ENCODE data around the gene GUCY1A2.
"Not testable (repeated sequence)": the region's sequence is repeated elsewhere in the genome, so short reads cannot be mapped to it uniquely, and the experiment has no call there.

Gene GUCY1A2, protein sequence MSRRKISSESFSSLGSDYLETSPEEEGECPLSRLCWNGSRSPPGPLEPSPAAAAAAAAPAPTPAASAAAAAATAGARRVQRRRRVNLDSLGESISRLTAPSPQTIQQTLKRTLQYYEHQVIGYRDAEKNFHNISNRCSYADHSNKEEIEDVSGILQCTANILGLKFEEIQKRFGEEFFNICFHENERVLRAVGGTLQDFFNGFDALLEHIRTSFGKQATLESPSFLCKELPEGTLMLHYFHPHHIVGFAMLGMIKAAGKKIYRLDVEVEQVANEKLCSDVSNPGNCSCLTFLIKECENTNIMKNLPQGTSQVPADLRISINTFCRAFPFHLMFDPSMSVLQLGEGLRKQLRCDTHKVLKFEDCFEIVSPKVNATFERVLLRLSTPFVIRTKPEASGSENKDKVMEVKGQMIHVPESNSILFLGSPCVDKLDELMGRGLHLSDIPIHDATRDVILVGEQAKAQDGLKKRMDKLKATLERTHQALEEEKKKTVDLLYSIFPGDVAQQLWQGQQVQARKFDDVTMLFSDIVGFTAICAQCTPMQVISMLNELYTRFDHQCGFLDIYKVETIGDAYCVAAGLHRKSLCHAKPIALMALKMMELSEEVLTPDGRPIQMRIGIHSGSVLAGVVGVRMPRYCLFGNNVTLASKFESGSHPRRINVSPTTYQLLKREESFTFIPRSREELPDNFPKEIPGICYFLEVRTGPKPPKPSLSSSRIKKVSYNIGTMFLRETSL

DNA sequence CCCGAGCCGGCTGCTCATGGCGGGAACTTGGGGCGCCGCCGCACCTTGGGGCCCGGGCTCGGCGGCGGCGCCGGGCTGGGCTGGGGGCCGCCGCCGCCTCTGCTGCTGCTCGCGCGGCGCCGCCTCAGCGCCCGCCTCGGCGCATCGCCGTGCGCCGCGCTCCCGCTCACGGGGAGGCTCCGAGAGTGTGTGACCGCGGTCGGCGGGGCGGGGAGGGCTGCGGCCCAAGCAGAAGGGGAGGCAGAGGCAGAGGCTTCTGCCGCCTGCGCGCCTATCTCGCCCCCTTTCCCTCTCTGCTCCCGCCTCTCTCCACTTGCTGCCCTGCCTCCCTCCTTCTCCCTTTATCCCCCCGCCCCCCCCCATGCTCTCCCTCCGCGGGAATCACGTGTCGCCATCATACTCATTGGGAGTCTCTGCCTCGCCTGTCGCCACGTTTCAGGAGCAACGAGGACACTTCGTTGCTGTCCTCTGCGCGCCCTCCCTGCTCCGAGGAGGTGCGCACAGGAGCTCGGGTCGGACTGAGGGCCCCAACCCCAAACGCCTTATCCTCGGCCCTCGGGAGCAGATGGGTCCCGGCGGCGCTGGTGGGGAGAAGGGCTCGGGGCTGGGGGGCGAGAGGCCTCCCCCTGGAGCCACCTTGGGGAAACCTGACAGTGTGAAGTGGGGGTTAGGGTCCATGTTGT is at the start of gene GUCY1A2:
Gene GUCY1A2, minus strand, starts transcription at position 258 of the 683 bp plus-strand sequence. CDS start 421 bp downstream, outside the sequence.
- no peak for DNase-seq (ENCODE audit: extremely low read depth in 1 of 2, low read depth in 1 of 2)

DNA sequence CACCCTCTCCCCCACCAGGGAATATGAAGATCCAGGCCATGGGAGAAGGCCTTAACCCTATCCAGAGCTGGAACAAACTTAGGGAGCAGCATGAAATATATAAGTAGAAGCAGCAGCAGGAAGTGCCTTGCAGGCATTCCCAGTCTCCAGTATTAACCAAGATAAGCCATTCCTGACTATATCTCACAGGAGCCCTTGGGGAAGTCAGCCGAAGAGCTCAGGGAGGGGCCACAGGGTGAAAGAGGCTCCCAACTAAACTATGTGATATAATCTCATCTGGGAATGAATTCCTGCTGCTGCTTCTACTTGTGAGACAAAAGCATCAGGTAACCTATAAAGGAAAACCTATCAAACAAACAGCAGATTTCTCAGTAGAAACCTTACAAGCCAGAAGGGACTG is 36.1 kb upstream of the GUCY1A2 start:
- no peak for DNase-seq (ENCODE audit: extremely low read depth in 1 of 2, low read depth in 1 of 2)

DNA sequence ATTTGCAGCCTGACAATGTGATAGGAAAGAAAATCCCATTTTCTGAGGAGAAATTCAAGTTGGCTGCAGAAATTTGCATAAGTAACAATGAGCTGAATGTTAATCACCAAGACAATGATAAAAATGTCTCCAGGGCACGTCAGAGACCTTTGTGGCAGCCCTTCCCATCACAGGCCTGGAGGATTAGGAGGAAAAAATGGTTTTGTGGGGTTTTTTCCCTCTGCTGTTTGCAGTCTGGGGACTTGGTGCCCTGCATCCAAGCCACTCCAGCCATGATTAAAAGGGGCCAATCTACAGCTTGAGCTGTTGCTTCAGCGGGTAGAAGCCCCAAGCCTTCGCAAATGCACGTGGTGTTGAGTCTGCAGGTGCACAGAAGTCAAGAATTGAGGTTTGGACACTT is 33.1 kb upstream of the GUCY1A2 start:
- DNase-seq (ENCODE audit: extremely low read depth in 1 of 2, low read depth in 1 of 2): not testable (repeated sequence)

DNA sequence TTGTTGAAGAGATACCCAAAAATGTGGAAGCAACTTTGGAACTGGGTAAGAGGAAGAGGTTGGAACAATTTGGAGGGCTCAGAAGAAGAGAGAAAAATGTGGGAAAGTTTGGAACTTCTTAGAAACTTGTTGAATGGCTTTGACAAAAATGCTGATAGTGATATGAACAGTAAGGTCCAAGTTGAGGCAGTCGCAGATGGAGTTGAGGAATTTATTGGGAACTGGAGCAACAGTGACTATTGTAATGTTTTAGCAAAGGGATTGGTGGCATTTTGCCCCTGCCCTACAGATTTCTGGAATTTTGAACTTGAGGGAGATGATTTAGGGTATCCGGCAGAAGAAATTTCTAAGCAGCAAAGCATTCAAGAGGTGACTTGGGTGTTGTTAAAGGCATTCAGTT is 32.6 kb upstream of the GUCY1A2 start:
- not testable (repeated sequence) for DNase-seq (ENCODE audit: extremely low read depth in 1 of 2, low read depth in 1 of 2)

DNA sequence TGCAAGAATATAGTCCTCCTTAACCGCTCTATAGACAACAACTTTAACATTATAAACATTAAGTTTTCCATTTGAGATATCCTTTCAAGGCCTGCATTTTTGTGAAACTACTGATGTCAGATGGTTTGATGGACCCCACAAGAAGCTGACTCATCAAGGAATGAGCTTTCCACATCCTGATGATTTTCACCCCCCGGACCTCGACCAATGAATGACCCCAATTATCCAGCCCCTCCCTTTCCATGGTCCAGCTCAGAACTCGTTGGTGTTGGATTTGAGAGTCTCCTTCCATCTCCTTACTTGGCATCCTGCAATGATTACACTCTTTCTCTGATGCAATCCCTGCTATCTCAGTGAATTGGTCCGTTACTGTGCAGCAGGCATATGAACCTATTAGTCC is 31.8 kb upstream of the GUCY1A2 start:
- no peak for DNase-seq (ENCODE audit: extremely low read depth in 1 of 2, low read depth in 1 of 2)

DNA sequence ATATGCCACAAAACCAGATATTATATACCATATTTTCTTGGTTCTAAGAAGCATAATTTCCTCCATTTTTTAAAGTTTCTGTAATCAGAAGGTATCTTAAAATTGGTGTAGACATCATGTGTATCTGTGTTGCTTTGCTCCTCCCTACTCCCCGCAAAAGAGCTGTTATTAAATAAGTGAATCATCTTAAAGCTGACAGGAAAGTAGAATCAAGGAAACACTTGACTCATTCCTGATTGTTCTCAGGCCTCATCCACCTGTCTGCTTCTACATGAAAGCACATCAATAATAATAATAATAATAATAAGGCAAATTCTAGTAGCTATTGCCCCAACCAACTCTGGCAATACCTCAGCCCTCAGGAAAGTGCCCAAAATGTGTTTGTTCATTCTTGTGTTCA is 26.2 kb upstream of the GUCY1A2 start:
- no peak for DNase-seq (ENCODE audit: extremely low read depth in 1 of 2, low read depth in 1 of 2)

DNA sequence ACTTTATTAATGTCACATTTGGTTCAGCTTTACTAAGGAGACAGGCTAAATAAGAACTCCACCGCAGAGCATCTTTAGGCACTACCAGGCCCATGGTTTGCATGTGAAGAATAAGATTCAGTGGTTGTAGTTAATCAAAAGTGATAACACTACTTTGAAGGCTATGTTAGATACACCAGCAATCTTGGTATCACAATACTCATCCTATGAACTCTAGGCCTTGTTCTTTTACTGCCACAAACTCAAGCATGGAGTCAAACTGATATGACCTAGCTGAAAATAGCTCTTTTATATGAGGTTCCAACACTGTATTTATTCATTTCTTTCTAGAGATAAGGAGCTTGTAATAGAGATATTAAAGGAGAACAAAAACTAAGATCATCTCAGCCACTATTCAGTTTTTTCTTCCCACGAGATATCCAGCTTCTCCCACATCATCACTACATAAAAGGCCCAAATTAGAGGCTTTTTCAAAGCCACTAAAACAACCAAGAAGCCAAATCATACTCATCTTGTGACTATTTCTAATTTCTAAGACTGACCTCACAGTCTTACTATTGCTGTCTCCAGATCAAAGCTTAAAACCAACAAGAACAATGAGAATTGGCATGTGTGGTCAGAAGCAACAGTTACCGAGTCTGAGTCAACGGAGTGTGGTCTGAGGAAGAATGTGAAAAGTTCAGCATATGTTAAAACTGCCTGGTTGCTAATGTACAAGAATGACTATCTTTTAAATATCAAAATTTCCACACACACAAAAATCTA is 25.1 kb upstream of the GUCY1A2 start:
- no peak for DNase-seq (ENCODE audit: extremely low read depth in 1 of 2, low read depth in 1 of 2)

DNA sequence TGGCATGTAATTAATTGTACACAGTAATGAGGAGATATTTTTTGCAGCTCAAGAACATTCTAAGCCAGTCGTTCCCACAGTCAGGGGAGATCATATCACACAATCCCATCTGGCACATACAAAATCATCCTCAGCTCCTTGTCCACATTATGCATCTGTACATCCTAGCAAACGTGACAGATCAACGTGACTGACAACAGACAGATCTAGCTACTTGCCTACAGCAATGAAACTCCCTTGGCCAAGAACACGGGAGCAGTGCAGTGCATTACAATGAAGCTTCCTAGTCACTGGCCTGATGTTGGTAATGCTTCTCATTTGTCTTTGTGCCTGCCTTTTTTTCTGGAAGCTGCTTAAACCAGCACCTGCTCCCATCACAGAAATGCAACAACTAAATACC is 24.5 kb upstream of the GUCY1A2 start:
- DNase-seq (ENCODE audit: extremely low read depth in 1 of 2, low read depth in 1 of 2): no peak

DNA sequence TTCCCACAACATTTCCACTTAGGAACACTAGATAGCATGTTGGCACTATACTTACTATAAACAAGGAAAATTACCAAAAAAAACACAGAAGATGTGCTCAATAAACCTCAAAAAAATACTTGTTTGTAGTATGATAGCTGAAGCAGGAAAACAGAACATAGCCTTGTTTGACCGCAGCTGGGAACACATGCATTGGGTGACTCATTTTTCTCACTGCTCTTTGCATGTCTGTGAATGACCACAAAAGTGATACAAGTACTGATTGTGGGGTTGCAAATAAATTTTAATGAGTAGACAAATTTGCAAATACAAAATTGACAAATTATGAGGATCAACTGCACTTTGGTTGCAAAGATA is 22.8 kb upstream of the GUCY1A2 start:
- no peak for DNase-seq (ENCODE audit: extremely low read depth in 1 of 2, low read depth in 1 of 2)

DNA sequence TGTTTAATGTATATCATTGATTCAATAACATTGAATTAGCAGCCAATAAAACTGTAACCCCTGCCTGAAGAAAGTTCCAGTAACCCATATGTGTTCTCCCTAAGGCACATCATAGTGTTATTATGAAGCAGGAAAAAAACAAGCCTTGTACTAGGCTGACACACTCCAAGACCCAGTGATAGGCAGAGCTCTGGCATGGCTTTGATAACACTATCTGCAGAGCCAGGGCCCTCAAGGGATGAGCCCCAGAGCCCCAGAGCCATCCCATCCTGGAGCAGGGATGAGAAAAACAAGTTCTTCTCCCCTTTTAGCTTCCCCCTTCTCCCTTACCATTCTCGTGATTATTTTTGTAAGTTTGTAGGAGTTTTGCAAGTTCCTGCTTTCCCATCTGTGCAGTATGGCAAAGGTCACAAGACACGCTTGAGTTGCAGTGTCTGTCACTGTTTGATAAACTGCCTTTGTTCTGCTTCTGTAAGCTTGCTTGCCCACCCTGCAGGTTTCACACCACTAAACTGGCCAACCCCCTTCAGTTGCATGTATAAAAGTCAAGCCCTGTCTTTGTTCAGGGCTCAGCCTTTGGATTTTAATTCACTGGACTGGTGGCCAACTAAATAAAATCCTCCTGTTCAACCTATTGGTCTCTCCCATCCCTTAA is 22.3 kb upstream of the GUCY1A2 start:
- no peak for DNase-seq (ENCODE audit: extremely low read depth in 1 of 2, low read depth in 1 of 2)

DNA sequence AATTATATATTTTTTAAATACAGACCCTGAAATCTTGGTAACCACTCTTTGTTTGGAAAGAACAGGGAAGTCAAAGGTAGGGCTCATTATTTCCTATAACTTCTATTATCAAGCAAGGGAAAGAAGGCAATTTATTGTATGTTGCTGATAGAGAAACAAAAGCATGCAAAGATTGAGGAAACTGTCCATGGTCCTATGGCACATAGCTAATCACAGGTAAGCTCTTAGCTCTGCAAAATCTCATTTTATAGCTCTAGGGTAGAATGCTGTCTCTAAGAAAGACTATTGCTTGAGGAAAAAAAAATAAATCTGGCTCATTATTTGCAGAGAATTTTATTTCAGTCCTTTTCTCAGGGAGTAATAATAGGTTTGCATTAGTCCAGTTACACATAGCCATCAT is 7.4 kb upstream of the GUCY1A2 start:
- no peak for DNase-seq (ENCODE audit: extremely low read depth in 1 of 2, low read depth in 1 of 2)

DNA sequence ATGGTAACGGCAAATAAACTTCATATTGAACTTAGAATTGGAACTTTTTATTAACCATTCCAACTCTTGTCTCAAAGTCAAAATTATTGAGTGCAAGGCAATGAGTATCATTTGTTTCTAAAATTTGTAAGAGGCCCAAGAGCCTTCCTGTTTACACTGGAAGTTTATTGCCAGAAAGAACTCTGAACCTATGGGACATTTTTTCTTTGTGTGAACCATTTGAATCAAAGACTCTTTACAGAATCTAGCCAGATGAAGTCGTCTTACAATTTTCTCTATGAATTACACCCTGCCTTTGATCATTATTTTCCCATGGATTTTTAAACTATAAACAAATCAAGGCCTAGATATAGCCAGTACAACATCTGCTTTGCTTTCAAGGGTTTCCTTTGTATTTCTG is 2.3 kb upstream of the GUCY1A2 start:
- DNase-seq (ENCODE audit: extremely low read depth in 1 of 2, low read depth in 1 of 2): no peak

DNA sequence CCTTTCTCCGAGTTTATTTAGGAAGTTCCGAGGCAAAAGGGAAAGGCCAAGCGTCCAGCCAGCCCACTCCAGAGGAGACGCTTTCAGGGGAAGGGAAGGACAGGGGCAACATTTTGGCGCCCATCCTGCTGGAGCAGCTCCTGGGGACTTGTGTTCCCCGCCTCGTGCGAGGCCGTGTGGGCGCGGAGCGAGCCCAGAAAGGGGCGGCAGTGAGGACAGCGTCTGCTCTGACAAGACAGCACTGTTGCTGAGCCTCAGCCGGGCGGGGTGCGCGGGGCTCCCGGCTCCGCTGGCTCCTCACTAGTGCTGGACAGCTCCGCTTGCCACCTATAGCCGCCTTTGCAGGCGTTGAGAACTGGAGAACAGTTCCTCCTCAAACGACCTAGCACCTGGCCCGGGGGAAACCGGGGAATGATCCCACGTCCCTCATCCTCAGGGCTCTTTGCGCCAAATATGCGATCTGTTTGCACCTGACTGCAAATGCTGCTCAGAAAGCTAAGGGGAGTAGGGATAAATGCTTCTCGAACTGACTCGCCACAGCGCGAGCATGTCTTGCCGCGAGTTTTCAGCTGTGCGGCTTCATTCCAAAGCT is 722 bp upstream of the GUCY1A2 start:
- DNase-seq (ENCODE audit: extremely low read depth in 1 of 2, low read depth in 1 of 2): no peak

DNA sequence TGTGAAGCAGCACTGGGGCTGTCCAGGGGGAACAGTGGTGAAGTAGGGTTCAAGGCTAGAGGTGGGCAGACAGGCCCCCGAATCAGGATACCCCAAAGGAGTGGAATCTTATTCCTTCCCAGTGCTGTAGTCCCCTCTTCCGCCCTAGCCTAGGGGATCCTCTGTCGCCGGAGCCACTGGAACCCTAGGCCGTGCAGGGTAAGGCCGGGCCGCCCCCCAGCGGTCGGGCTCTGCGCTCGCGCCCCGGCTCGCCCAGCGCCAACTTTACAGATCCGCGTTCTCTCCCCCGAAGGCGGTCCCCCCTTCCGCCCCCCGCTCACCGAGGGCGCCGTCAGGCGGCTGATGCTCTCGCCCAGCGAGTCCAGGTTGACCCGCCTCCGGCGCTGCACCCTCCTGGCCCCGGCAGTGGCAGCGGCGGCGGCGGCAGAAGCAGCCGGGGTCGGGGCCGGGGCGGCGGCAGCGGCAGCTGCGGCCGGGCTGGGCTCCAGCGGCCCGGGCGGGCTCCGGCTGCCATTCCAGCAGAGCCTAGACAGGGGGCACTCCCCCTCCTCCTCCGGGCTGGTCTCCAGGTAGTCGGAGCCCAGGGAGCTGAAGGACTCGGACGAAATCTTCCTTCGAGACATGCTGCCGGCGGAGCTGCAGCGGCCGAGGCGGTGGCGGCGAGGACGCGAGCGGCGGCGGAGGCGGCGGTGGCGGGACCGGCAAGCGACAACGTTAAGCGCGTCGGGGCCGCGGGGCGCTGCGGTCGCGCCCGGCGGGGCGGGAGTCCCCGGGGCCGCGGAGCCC is 650 bp downstream of the GUCY1A2 start:
- DNase-seq (ENCODE audit: extremely low read depth in 1 of 2, low read depth in 1 of 2): no peak

DNA sequence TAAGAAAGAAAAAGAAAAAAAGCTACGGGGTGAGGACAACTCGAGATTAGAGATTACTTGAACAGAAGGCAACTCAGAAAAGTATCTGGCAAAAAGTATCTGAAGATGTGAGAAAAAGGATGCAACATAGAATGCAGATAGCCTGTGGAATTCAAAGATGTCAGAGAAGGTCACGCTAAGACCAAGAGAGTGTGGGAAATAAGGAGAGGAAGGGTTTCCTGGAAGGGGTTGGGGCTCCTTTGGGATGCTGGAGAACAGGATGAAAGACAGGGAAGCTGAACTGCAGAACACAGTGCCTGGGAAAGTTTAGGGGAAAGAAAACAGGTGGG is 1.2 kb downstream of the GUCY1A2 start:
- DNase-seq (ENCODE audit: extremely low read depth in 1 of 2, low read depth in 1 of 2): no peak

DNA sequence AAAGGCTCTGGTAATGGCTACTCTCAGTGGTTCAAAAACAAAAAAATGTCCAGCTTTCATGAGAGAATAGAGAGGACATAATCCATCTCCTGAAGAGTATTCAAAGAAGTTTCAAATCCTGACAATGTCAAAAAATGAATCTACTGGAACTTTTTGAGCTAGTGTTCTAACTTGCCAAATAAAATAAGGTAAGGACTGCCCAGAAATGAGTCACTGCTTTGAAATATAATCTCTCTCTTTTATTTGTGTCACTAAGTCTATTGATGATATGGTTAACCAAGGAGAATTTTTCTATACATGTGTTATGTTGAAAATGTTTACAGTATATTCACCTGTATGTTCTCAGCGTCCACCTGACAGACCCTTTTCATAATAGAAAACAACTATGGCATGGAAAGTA is 3.4 kb downstream of the GUCY1A2 start:
- no peak for DNase-seq (ENCODE audit: extremely low read depth in 1 of 2, low read depth in 1 of 2)

DNA sequence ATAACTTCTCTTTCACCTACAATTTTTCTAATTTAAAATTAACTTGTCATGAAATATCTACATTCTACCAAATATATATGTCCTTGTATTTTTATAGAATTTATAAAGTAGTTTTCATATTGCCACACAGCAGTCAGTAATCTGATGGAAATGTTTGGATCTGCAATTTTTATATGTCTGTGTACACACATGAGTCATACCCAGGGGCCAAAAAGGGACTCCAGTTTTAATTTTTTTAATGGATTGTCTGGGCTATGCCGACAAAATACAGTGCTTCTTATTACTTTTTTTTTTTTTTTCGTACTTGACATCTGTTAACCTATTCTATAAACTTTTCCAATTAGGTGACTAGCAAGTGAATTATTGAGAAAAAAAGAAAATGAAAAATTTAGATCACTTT is 6.3 kb downstream of the GUCY1A2 start:
- DNase-seq (ENCODE audit: extremely low read depth in 1 of 2, low read depth in 1 of 2): no peak

DNA sequence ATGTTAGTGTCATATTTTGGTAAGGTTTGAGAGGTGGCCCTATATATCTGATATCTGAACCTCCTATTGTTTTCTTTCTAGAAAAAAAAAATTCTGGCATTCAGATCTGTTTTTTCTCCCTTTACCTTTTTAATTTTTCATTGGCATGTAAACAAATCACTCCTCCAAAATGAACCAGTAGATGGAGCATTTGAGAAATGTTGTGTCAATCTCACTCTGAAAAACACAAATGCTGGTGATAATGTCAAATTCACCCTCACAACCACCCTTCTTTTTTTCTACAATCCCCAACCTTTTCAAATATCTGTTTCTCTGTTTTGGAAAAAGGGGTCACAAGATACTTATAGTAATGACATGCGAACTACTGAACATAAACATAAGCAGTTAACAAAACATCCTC is 9.1 kb downstream of the GUCY1A2 start:
- no peak for DNase-seq (ENCODE audit: extremely low read depth in 1 of 2, low read depth in 1 of 2)

DNA sequence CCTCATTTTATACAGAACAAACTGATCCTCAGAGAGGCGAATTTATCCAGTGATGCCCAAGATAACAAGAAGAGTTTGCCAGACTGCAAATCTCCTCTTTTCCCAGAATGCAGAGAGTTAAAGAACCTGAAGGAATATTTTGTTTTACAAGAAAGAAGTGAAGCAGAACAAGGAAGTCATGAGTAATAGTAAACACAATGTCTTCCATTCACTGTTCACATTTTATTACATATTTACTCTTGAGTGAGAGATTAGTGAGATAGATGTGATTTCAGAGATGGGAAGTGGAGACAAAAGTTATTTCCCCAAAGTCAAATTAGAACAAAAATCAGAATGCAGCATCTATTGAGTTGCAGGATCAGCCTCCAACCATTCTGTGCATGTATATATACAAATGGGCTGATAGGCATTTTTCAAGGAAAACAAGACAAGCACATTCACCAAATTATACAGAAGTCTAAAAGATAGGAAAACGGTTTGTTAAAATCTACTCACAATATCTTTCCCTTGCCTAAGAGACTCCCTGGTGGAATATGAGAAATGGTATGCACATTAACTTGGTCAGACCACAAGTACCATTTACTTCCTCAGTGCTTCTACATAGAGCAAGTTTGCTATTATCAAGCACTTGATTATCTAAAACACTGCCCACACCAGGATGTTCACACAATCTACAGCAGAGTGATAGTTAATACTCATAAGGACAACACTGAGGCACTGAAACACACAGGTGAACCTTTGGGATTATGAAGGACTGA is 12.0 kb downstream of the GUCY1A2 start:
- no peak for DNase-seq (ENCODE audit: extremely low read depth in 1 of 2, low read depth in 1 of 2)

Measured in activated CD8-positive, alpha-beta memory T cell treated with anti-CD3 and anti-CD28 coated beads for 1 hour (primary cell).